ENCODE measurements around the gene TMEM131L. TPM values are rescaled to one million over a fixed set of nuclear protein-coding genes. Genes with fewer than 3 reads are reported as not detected.

Gene TMEM131L
- total RNA-seq, 1 donor from 2014 or later = 14.1 TPM

DNA sequence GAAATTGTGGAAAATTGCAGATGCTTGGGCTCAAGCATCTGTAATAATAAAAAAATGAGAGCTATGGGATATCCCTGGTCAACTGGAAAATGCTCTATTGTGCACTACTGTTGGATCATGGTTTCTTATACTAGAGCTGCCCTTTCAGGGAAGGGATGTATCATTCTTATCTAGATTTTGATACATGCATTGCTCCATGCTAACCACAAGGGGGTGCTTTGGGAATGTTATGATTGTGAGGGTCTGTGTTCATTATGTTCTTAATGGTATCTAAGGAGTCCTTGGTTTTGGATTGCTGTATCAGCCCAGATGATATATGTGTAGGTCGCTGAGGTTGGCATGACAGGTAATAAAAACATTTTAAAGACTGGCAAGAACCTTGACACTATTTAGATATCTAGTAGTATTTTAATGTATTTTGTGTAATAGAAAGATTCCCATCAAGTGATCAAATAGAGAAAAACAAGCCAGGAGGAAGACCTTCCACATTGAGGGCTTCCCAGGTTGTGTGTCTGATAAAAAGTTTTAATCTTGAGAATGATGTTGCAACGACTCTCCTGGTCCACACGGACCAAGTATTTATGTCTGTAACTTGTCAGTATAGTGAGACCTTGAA lies 168.7 kb downstream of the TMEM131L start:
- peaks cover 67% of the 10 kb centered on the region for H3K36me3 ChIP-seq
- no peaks in the 10 kb centered on the region for H3K9me3 ChIP-seq
- H3K4me3 ChIP-seq = no peak overlapping the region
- intact Hi-C loops (cut with DNase I) = loop anchor here (10.0 kb wide), 1 partner anchor 120 kb away; no protein-coding TSS in a partner anchor
- DNase-seq = no peak
- TF ChIP-seq, protein P1, sequence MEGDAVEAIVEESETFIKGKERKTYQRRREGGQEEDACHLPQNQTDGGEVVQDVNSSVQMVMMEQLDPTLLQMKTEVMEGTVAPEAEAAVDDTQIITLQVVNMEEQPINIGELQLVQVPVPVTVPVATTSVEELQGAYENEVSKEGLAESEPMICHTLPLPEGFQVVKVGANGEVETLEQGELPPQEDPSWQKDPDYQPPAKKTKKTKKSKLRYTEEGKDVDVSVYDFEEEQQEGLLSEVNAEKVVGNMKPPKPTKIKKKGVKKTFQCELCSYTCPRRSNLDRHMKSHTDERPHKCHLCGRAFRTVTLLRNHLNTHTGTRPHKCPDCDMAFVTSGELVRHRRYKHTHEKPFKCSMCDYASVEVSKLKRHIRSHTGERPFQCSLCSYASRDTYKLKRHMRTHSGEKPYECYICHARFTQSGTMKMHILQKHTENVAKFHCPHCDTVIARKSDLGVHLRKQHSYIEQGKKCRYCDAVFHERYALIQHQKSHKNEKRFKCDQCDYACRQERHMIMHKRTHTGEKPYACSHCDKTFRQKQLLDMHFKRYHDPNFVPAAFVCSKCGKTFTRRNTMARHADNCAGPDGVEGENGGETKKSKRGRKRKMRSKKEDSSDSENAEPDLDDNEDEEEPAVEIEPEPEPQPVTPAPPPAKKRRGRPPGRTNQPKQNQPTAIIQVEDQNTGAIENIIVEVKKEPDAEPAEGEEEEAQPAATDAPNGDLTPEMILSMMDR (IDR thresholded peaks at IDR 0.05) = peak; percentile 69
- H3K27ac ChIP-seq = no peak overlapping the region
- no peaks in the 10 kb centered on the region for H3K4me1 ChIP-seq
- H3K27me3 ChIP-seq = no peaks in the 10 kb centered on the region
- peak; percentile 83 for ATAC-seq

DNA sequence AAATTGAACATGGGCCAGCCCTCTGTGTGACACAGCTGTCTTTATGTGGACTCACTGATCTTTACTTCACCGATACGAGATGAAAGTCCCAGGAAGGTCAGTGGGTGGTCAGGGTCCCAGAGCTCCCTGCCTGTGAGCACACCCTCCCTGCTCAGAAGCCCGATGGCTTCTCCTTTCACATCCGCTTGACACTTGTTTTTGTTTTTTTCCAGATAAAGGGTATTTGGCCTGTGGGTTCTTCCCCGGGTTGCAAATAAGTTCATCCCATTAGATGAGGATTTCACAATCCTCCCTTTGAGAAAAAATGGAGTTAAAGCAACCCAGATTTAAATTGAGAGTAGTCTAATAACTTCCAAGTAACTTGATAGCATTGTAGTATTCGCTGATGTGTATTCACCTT lies 169.7 kb downstream of the TMEM131L start:
- intact Hi-C loops (cut with DNase I) = loop anchor here (10.0 kb wide), 1 partner anchor 119 kb away; no protein-coding TSS in a partner anchor
- DNase-seq (no peak), ATAC-seq (no peak)
- Histone ChIP-seq H3K4me1 (no peaks in the 10 kb centered on the region), H3K9me3 (no peaks in the 10 kb centered on the region), H3K27me3 (no peaks in the 10 kb centered on the region), H3K27ac (no peak overlapping the region), H3K4me3 (no peak overlapping the region), H3K36me3 (peaks cover 57% of the 10 kb centered on the region)
- TF ChIP-seq, protein P1 (IDR thresholded peaks at IDR 0.05) = no peak

- ATAC-seq = no peak
- no peak for DNase-seq
- H3K4me1 ChIP-seq = no peaks in the 10 kb centered on the region
- H3K36me3 ChIP-seq = peaks cover 46% of the 10 kb centered on the region
- no peaks in the 10 kb centered on the region for H3K9me3 ChIP-seq
- intact Hi-C loops (cut with DNase I) = loop anchor here (10.0 kb wide), 1 partner anchor 118 kb away; no protein-coding TSS in a partner anchor
- TF ChIP-seq, protein P1 (IDR thresholded peaks at IDR 0.05) = no peak
- no peak overlapping the region for H3K4me3 ChIP-seq
- no peaks in the 10 kb centered on the region for H3K27me3 ChIP-seq
- no peak overlapping the region for H3K27ac ChIP-seq
Observed at GRCh38 chr4:153637201-153637600, 171.0 kb downstream of the TMEM131L start.

GRCh38 chr4:153638011-153638410 lies 171.9 kb downstream of the TMEM131L start:
- intact Hi-C loops (cut with DNase I) = loop anchor here (10.0 kb wide), 1 partner anchor 117 kb away; no protein-coding TSS in a partner anchor
- H3K9me3 ChIP-seq = no peaks in the 10 kb centered on the region
- H3K36me3 ChIP-seq = peaks cover 37% of the 10 kb centered on the region
- H3K4me3 ChIP-seq = no peak overlapping the region
- no peaks in the 10 kb centered on the region for H3K4me1 ChIP-seq
- no peak for DNase-seq
- ATAC-seq = no peak
- TF ChIP-seq, protein P1 (IDR thresholded peaks at IDR 0.05) = no peak
- no peaks in the 10 kb centered on the region for H3K27me3 ChIP-seq
- no peak overlapping the region for H3K27ac ChIP-seq

- peaks cover 28% of the 10 kb centered on the region for H3K36me3 ChIP-seq
- H3K27me3 ChIP-seq = no peaks in the 10 kb centered on the region
- ATAC-seq = no peak
- H3K4me3 ChIP-seq = no peak overlapping the region
- no peaks in the 10 kb centered on the region for H3K4me1 ChIP-seq
- no peaks in the 10 kb centered on the region for H3K9me3 ChIP-seq
- intact Hi-C loops (cut with DNase I) = loop anchor here (10.0 kb wide), 1 partner anchor 116 kb away; no protein-coding TSS in a partner anchor
- TF ChIP-seq, protein P1 (IDR thresholded peaks at IDR 0.05) = no peak
- no peak for DNase-seq
- no peak overlapping the region for H3K27ac ChIP-seq
Observed at GRCh38 chr4:153638999-153639398, 172.8 kb downstream of the TMEM131L start.
